Stimulated activated CD4-positive, alpha-beta T cell treated with anti-CD3 and anti-CD28 coated beads, Interleukin-1b, Interleukin-23, amount 100 ng/mL, for 4 hours (primary cell): Measurements from ENCODE around the gene CAMK2N2.
"Not testable (repeated sequence)": the region's sequence is repeated elsewhere in the genome, so short reads cannot be mapped to it uniquely, and the experiment has no call there.

Experiments
- DNase-seq, 2 donors: peaks; one replicate each; pipeline ENCODE4 v3.0.0-alpha.2; 2020; ENCODE audit warnings: low read depth in 2 of 2

The CAMK2N2 gene

GRCh38 chr3:184272269-184272668 lies 10.9 kb upstream of the CAMK2N2 start:
- no peak for DNase-seq

GRCh38 chr3:184267249-184267648 lies 5.9 kb upstream of the CAMK2N2 start:
- DNase-seq = not testable (repeated sequence)

- DNase-seq = no peak
These were observed 1.4 kb upstream of the CAMK2N2 start for GRCh38 chr3:184262764-184263179.

- peak in 1 of 2 donors; percentile 20 for DNase-seq
These were observed 756 bp upstream of the CAMK2N2 start for GRCh38 chr3:184261854-184262763.

- DNase-seq = no peak
These were observed 556 bp downstream of the CAMK2N2 start for GRCh38 chr3:184260724-184261269.

- peak in 1 of 2 donors; percentile 20 for DNase-seq
These were observed 1.3 kb downstream of the CAMK2N2 start for GRCh38 chr3:184259878-184260723.

- no peak for DNase-seq
These were observed 1.9 kb downstream of the CAMK2N2 start for GRCh38 chr3:184259396-184259877.

GRCh38 chr3:184258926-184259325 lies 2.4 kb downstream of the CAMK2N2 start:
- DNase-seq = no peak

GRCh38 chr3:184257083-184257915 lies 4.1 kb downstream of the CAMK2N2 start:
- DNase-seq = no peak

GRCh38 chr3:184255291-184256039 lies 5.9 kb downstream of the CAMK2N2 start:
- peak in 1 of 2 donors; percentile 10 for DNase-seq

- DNase-seq = peak; percentile 82 to 85
These were observed 11.1 kb downstream of the CAMK2N2 start for GRCh38 chr3:184250167-184250828.

- DNase-seq = peak; percentile 88 to 90
These were observed 11.8 kb downstream of the CAMK2N2 start, which contains the start of gene EEF1AKMT4 for GRCh38 chr3:184249412-184250166. EEF1AKMT4 (plus strand) TSS chr3:184249672; CDS start chr3:184249695, 23 bp downstream.

GRCh38 chr3:184248454-184249411 lies 12.6 kb downstream of the CAMK2N2 start, which contains the start of gene ALG3:
ALG3 (minus strand) TSS chr3:184248962; CDS start chr3:184248940, 22 bp downstream.
- DNase-seq = peak; percentile 84 to 87

- no peak for DNase-seq
These were observed 19.1 kb downstream of the CAMK2N2 start for GRCh38 chr3:184242297-184242685.

GRCh38 chr3:184241447-184242296 lies 19.7 kb downstream of the CAMK2N2 start:
- no peak for DNase-seq

- DNase-seq = no peak
These were observed 20.3 kb downstream of the CAMK2N2 start for GRCh38 chr3:184241141-184241446.
